H54 (cell line): ENCODE data around the gene CCDC77.
"Not testable (repeated sequence)": the region's sequence is repeated elsewhere in the genome, so short reads cannot be mapped to it uniquely, and the experiment has no call there.

ENCODE experiments used
- DNase-seq: peaks from one replicate; pipeline ENCODE4 v3.0.0; 2011; ENCODE audit warnings: low spot score, mixed read lengths; ENCODE audit not compliant: insufficient read length
- FAIRE-seq: peaks from 3 replicates; lab custom pipeline; 2011; peaks lifted over from hg19 to GRCh38; lab: Jason Lieb, UNC
- POLR2A ChIP-seq: IDR thresholded peaks from 2 replicates; pipeline ENCODE4 v1.6.1; 2011; ENCODE audit warnings: low read depth, mild to moderate bottlenecking, low read length

CCDC77 gene

GRCh38 chr12:418432-418831 is 17.0 kb downstream of the CCDC77 start:
- TF ChIP-seq POLR2A: no peak
- no peak for DNase-seq
- FAIRE-seq: no peak

DNA sequence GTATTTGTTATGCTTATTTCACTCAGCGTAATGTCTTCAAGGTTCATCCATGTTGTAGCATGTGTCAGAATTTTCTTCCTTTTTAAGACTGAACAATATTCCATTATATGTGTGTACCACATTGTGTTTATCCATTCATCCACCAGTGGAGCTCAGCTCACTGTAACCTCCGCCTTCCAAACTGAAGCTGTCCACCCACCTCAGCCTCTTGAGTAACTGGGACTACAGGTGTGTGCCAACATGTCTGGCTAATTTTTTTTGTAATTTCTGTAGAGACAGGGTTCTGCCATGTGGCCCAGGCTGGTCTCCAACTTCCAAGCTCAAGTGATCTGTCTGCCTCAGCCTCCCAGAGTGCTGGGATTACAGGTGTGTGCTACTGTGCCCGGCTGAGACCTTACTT is 21.1 kb downstream of the CCDC77 start:
- FAIRE-seq (no peak), DNase-seq (no peak)
- TF ChIP-seq POLR2A: no peak

GRCh38 chr12:435737-436136 is 34.3 kb downstream of the CCDC77 start:
- DNase-seq, FAIRE-seq: not testable (repeated sequence)

GRCh38 chr12:442235-442884 is 40.9 kb downstream of the CCDC77 start:
- peak; percentile 59 for DNase-seq
- FAIRE-seq: peak; percentile 73
- TF ChIP-seq POLR2A: no peak

- DNase-seq (no peak), FAIRE-seq (no peak)
- TF ChIP-seq POLR2A: no peak
Observed at GRCh38 chr12:447141-447540, 45.7 kb downstream of the CCDC77 start.

GRCh38 chr12:449203-449602 is 47.8 kb downstream of the CCDC77 start:
- FAIRE-seq: no peak

DNA sequence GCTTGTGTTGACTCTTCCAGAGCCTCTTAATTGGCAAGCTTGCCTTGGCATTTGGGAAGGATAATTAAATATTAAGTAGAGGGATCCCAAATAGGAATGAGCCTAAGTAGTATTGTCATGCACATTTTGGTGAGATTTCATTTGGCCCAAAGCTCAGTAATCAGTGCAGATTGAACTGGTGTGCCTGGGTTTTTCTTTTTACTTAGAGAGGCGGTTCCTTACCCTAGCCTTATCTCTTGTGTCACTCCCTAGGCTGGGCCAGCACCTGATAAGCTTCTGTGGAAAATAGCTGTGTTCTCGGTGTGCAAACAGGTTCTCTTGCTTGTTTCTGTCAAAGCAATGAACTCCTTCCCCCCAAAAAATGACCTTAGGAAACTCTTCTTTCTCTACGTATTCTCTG is 49.0 kb downstream of the CCDC77 start:
- FAIRE-seq: no peak
- no peak for DNase-seq
- TF ChIP-seq POLR2A: no peak

More at GRCh38 chr12:449203-449602, 47.8 kb downstream of the CCDC77 start:
- TF ChIP-seq POLR2A: no peak
- no peak for DNase-seq

GRCh38 chr12:452667-453210 is 51.3 kb downstream of the CCDC77 start:
- no peak for FAIRE-seq
- DNase-seq: no peak

GRCh38 chr12:454833-455232 is 53.4 kb downstream of the CCDC77 start:
- no peak for TF ChIP-seq POLR2A

More at GRCh38 chr12:452667-453210, 51.3 kb downstream of the CCDC77 start:
- TF ChIP-seq POLR2A: no peak

DNA sequence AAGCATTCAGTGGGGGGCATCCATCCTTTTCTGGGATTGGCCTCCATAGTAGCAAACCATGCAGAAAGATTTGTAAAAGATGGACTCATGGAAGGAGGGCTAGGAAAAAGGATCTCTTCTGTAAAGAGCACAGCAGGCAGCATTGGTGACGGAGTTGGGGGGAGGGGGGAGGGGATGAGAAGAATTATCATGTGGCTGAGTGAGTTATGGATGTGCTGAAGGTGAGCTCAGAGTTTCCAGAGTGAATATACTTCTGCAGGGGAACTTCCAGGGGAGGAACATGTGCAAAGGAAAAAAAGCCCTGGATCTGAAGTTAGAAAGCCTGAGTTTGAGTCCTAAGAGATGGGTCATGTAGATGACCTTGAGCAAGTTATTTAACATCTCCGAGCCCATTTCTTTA is 54.4 kb downstream of the CCDC77 start:
- no peak for TF ChIP-seq POLR2A
- DNase-seq (no peak), FAIRE-seq (no peak)

More at GRCh38 chr12:454833-455232, 53.4 kb downstream of the CCDC77 start:
- DNase-seq: no peak
- no peak for FAIRE-seq

- TF ChIP-seq POLR2A: no peak
- no peak for DNase-seq
- no peak for FAIRE-seq
Observed at GRCh38 chr12:457676-458075, 56.2 kb downstream of the CCDC77 start.

GRCh38 chr12:459050-459429 is 57.6 kb downstream of the CCDC77 start:
- FAIRE-seq: no peak
- TF ChIP-seq POLR2A: no peak
- DNase-seq: no peak

- DNase-seq (no peak), FAIRE-seq (no peak)
- TF ChIP-seq POLR2A: 0 out of 2 replicates have a peak, but pooled peaks have one; percentile 15
Observed at GRCh38 chr12:459430-460258, 58.2 kb downstream of the CCDC77 start, which contains the start of gene B4GALNT3. Gene B4GALNT3 (plus strand): TSS chr12:459939. CDS start chr12:460377, 438 bp downstream.
